ENCODE data around the gene CHST9. TPM values are rescaled to one million over a fixed set of nuclear protein-coding genes. Genes with fewer than 3 reads are reported as not detected.

Gene CHST9
- total and polyA plus RNA-seq, 9 of the 15 experiments (the other 6 are each of a cell fraction or from before 2014, with no cell fraction given): not detected

DNA sequence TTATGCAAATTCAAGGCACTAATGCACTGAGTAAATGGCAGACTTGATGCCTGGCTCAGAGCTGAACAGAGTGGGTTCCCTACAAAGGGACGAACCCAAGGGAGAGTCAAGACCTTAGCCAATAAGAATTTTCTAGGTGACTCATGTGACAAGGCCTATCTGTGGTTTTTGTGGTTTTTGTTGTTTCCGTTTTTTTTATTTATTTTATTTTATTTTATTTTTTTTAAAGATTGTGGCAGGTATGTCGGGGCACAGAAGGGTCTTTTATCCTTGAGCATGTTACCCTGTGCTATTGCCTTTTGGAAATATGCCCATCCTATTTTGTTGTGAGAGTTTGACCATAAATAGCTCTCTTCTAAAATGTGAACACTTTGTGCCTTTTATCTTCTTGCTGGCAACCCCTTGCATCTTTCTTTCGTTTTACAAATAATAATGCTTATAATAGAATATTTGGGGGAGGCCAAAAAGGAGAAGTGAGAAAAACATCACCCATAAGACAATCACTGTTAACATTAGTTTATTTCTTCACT, 206.2 kb downstream of the CHST9 start:
- 0% methylated on average over 4 of the region's 4 CpGs for WGBS (ENCODE audit: insufficient coverage, low coverage, missing lambda C conversion rate)
- Histone ChIP-seq H3K4me3 (no peak overlapping the region), H3K27me3 (ENCODE audit: control insufficient read depth in 2 of 2, insufficient read depth in 2 of 2, low read length in 2 of 2) (no peaks in the 10 kb centered on the region), H3K9ac (ENCODE audit: insufficient read depth in 1 of 2, low read depth in 2 of 2, low read length in 2 of 2) (no peak overlapping the region), H4K20me1 (replicated peaks; ENCODE audit: control insufficient read depth, insufficient read depth, low read length) (no peaks in the 10 kb centered on the region), H3K79me2 (ENCODE audit: control insufficient read depth, insufficient read depth, low read length) (no peaks in the 10 kb centered on the region), H3K9me3 (replicated peaks; ENCODE audit: control insufficient read depth, insufficient read depth, low read depth, low read length) (no peaks in the 10 kb centered on the region), H3K9me1 (ENCODE audit: control insufficient read depth, insufficient read depth, low read length) (no peaks in the 10 kb centered on the region), H3K27ac (ENCODE audit: extremely low read depth, low read depth, low read length) (no peak overlapping the region), H3K4me1 (replicated peaks in 1 of 2; ENCODE audit: control insufficient read depth in 2 of 2, insufficient read depth in 2 of 2, low read length in 2 of 2) (no peaks in the 10 kb centered on the region), H3K36me3 (ENCODE audit: control insufficient read depth, insufficient read depth, low read length) (no peaks in the 10 kb centered on the region), H2AFZ (ENCODE audit: low read depth, low read length) (no peak overlapping the region), H3K4me2 (ENCODE audit: insufficient read depth, low read length) (no peak overlapping the region)
- no peak for ATAC-seq
- ChIA-PET POLR2A (no interaction called here), CTCF (ENCODE audit: low intra/inter-chr PET ratio) (no interaction called here)
- in situ Hi-C loops (cut with MboI) (no loop called here), intact Hi-C loops (cut with micrococcal nuclease) (no loop called here)
- BruUV-seq (replicated peaks): no TSS peak
- no peak for FAIRE-seq
- DNase-seq (ENCODE audit: extremely low read depth in 1 of 4, low spot score in 3 of 4): no peak
- no peak for TF ChIP-seq NR4A1 (CRISPR knock-in tag; IDR thresholded peaks at IDR 0.05)
- no peak for TF ChIP-seq NR4A1 (tag; IDR thresholded peaks at IDR 0.05)
- TF ChIP-seq, protein P1, sequence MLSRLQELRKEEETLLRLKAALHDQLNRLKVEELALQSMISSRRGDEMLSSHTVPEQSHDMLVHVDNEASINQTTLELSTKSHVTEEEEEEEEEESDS (CRISPR knock-in tag; IDR thresholded peaks at IDR 0.05): no peak
- no peak for TF ChIP-seq NUFIP1 (IDR thresholded peaks at IDR 0.05; ENCODE audit: partially characterized antibody)
- TF ChIP-seq RFX1 (IDR thresholded peaks at IDR 0.05): no peak
- TF ChIP-seq, protein P2, sequence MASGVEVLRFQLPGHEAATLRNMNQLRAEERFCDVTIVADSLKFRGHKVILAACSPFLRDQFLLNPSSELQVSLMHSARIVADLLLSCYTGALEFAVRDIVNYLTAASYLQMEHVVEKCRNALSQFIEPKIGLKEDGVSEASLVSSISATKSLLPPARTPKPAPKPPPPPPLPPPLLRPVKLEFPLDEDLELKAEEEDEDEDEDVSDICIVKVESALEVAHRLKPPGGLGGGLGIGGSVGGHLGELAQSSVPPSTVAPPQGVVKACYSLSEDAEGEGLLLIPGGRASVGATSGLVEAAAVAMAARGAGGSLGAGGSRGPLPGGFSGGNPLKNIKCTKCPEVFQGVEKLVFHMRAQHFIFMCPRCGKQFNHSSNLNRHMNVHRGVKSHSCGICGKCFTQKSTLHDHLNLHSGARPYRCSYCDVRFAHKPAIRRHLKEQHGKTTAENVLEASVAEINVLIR (CRISPR knock-in tag; IDR thresholded peaks at IDR 0.05): no peak
- TF ChIP-seq TEAD2 (tag; IDR thresholded peaks at IDR 0.05): no peak
- TF ChIP-seq, protein P3, sequence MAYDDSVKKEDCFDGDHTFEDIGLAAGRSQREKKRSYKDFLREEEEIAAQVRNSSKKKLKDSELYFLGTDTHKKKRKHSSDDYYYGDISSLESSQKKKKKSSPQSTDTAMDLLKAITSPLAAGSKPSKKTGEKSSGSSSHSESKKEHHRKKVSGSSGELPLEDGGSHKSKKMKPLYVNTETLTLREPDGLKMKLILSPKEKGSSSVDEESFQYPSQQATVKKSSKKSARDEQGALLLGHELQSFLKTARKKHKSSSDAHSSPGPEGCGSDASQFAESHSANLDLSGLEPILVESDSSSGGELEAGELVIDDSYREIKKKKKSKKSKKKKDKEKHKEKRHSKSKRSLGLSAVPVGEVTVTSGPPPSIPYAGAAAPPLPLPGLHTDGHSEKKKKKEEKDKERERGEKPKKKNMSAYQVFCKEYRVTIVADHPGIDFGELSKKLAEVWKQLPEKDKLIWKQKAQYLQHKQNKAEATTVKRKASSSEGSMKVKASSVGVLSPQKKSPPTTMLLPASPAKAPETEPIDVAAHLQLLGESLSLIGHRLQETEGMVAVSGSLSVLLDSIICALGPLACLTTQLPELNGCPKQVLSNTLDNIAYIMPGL (CRISPR knock-in tag; IDR thresholded peaks at IDR 0.05): no peak
- TF ChIP-seq, protein P4, sequence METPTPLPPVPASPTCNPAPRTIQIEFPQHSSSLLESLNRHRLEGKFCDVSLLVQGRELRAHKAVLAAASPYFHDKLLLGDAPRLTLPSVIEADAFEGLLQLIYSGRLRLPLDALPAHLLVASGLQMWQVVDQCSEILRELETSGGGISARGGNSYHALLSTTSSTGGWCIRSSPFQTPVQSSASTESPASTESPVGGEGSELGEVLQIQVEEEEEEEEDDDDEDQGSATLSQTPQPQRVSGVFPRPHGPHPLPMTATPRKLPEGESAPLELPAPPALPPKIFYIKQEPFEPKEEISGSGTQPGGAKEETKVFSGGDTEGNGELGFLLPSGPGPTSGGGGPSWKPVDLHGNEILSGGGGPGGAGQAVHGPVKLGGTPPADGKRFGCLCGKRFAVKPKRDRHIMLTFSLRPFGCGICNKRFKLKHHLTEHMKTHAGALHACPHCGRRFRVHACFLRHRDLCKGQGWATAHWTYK (CRISPR knock-in tag; IDR thresholded peaks at IDR 0.05): no peak
- no peak for TF ChIP-seq NFXL1 (CRISPR knock-in tag; IDR thresholded peaks at IDR 0.05)
- no peak for TF ChIP-seq MEF2D (tag; conservative IDR thresholded peaks at IDR 0.05; ENCODE audit: low read depth)
- TF ChIP-seq ZNF431 (CRISPR knock-in tag; IDR thresholded peaks at IDR 0.05): no peak
- no peak for TF ChIP-seq COPS2 (conservative IDR thresholded peaks at IDR 0.05)
- TF ChIP-seq BCL6 (CRISPR knock-in tag; IDR thresholded peaks at IDR 0.05): no peak
- TF ChIP-seq, protein P5, sequence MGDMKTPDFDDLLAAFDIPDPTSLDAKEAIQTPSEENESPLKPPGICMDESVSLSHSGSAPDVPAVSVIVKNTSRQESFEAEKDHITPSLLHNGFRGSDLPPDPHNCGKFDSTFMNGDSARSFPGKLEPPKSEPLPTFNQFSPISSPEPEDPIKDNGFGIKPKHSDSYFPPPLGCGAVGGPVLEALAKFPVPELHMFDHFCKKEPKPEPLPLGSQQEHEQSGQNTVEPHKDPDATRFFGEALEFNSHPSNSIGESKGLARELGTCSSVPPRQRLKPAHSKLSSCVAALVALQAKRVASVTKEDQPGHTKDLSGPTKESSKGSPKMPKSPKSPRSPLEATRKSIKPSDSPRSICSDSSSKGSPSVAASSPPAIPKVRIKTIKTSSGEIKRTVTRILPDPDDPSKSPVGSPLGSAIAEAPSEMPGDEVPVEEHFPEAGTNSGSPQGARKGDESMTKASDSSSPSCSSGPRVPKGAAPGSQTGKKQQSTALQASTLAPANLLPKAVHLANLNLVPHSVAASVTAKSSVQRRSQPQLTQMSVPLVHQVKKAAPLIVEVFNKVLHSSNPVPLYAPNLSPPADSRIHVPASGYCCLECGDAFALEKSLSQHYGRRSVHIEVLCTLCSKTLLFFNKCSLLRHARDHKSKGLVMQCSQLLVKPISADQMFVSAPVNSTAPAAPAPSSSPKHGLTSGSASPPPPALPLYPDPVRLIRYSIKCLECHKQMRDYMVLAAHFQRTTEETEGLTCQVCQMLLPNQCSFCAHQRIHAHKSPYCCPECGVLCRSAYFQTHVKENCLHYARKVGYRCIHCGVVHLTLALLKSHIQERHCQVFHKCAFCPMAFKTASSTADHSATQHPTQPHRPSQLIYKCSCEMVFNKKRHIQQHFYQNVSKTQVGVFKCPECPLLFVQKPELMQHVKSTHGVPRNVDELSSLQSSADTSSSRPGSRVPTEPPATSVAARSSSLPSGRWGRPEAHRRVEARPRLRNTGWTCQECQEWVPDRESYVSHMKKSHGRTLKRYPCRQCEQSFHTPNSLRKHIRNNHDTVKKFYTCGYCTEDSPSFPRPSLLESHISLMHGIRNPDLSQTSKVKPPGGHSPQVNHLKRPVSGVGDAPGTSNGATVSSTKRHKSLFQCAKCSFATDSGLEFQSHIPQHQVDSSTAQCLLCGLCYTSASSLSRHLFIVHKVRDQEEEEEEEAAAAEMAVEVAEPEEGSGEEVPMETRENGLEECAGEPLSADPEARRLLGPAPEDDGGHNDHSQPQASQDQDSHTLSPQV (IDR thresholded peaks at IDR 0.05): no peak
- TF ChIP-seq SMARCC2 (IDR thresholded peaks at IDR 0.05; ENCODE audit: low read depth): no peak
